Ramos (cell line): ENCODE results near the gene BNIP5.

Experiments
- in situ Hi-C: fragments of 300-500 bp; cut with MboI; formaldehyde crosslinking; loops from one replicate; pipeline ENCODE4 v1.14.3; 2022; ENCODE audit warnings: low sequenced_read_pairs; ENCODE audit not compliant: unreplicated experiment

BNIP5 gene

GRCh38 chr6:36301781-36302180 is 34.9 kb downstream of the BNIP5 start:
- in situ Hi-C loops = no loop called here

GRCh38 chr6:36301085-36301658 is 35.5 kb downstream of the BNIP5 start:
- in situ Hi-C loops = no loop called here

GRCh38 chr6:36298027-36298426 is 38.7 kb downstream of the BNIP5 start:
- in situ Hi-C loops = no loop called here

- in situ Hi-C loops = no loop called here
Measured at GRCh38 chr6:36297511-36297910, 39.2 kb downstream of the BNIP5 start.

GRCh38 chr6:36297051-36297450 is 39.6 kb downstream of the BNIP5 start:
- in situ Hi-C loops = no loop called here

- in situ Hi-C loops = no loop called here
Measured at GRCh38 chr6:36296240-36296639, 40.4 kb downstream of the BNIP5 start.

- in situ Hi-C loops = no loop called here
Measured at GRCh38 chr6:36292170-36292569, 44.5 kb downstream of the BNIP5 start.

- in situ Hi-C loops = no loop called here
Measured at GRCh38 chr6:36290668-36291620, 45.7 kb downstream of the BNIP5 start.

GRCh38 chr6:36289281-36289878 is 47.3 kb downstream of the BNIP5 start:
- in situ Hi-C loops = no loop called here

- in situ Hi-C loops = no loop called here
Measured at GRCh38 chr6:36286858-36287257, 49.8 kb downstream of the BNIP5 start.

- in situ Hi-C loops = no loop called here
Measured at GRCh38 chr6:36285797-36286196, 50.9 kb downstream of the BNIP5 start.

GRCh38 chr6:36285187-36285671 is 51.5 kb downstream of the BNIP5 start:
- in situ Hi-C loops = no loop called here

GRCh38 chr6:36284359-36284758 is 52.3 kb downstream of the BNIP5 start:
- in situ Hi-C loops = no loop called here

GRCh38 chr6:36283608-36284007 is 53.1 kb downstream of the BNIP5 start:
- in situ Hi-C loops = no loop called here

GRCh38 chr6:36280983-36281382 is 55.7 kb downstream of the BNIP5 start:
- in situ Hi-C loops = no loop called here

- in situ Hi-C loops = no loop called here
Measured at GRCh38 chr6:36280467-36280866, 56.2 kb downstream of the BNIP5 start.

GRCh38 chr6:36277946-36278470 is 58.7 kb downstream of the BNIP5 start:
- in situ Hi-C loops = no loop called here

- in situ Hi-C loops = no loop called here
Measured at GRCh38 chr6:36276581-36277536, 59.8 kb downstream of the BNIP5 start.

GRCh38 chr6:36273802-36274514 is 62.7 kb downstream of the BNIP5 start:
- in situ Hi-C loops = no loop called here
